Breast epithelium (tissue), 4 donors: ENCODE data around the gene LMO2. TPM values are rescaled to one million over a fixed set of nuclear protein-coding genes. Genes with fewer than 3 reads are reported as not detected.

Source experiments
- DNase-seq, 2 donors: peaks; one replicate each; pipeline ENCODE4 v3.0.0-alpha.2; 2019; ENCODE audit warnings: low spot score in 2 of 2
- H3K27ac ChIP-seq, 2 donors: fragments of 200-600 bp; sonication (generic) in 1 of 2; one replicate each; pipeline ENCODE4 v1.5.1; 2016 to 2019; ENCODE audit warnings: mild to moderate bottlenecking in 1 of 2
- H3K27me3 ChIP-seq, 2 donors: fragments of 200-600 bp; sonication (generic) in 1 of 2; one replicate each; pipeline versions ENCODE4 v1.5.1 to v1.6.0; 2017 to 2019; ENCODE audit warnings: control low read depth in 1 of 2, mild to moderate bottlenecking in 1 of 2
- H3K36me3 ChIP-seq: fragments of 200-600 bp; one replicate; pipeline ENCODE4 v1.5.1; 2019
- H3K4me1 ChIP-seq, 2 donors: fragments of 200-600 bp; sonication (generic); one replicate each; pipeline ENCODE4 v1.5.1; 2016 to 2019; ENCODE audit warnings: control low read depth in 1 of 2
- H3K4me3 ChIP-seq, 3 donors: fragments of 200-600 bp; sonication (generic); 1 replicate in 2 of 3; 2 replicates in 1 of 3; pipeline ENCODE4 v1.5.1; 2016 to 2019; ENCODE audit warnings: mild to moderate bottlenecking in 3 of 3, moderate library complexity in 2 of 3
- H3K9me3 ChIP-seq, 2 donors: fragments of 200-600 bp; sonication (generic) in 1 of 2; one replicate each; pipeline ENCODE4 v1.5.1; 2016 to 2019; ENCODE audit warnings: control low read depth in 1 of 2
- POLR2A ChIP-seq: fragments of 450-650 bp; IDR thresholded peaks from one replicate; pipeline ENCODE4 v1.6.1; 2016; ENCODE audit warnings: antibody characterized with exemption, mild to moderate bottlenecking, moderate library complexity
- POLR2AphosphoS5 ChIP-seq, 3 donors: sonication (generic); formaldehyde crosslinking; IDR thresholded peaks; one replicate each; pipeline ENCODE4 v1.6.1; 2017; ENCODE audit warnings: antibody characterized with exemption in 3 of 3
- intact Hi-C: fragments of 100-400 bp; cut with DNase I; formaldehyde crosslinking; loops from one replicate; pipeline ENCODE4 v1.15.1; 2023; ENCODE audit warnings: low total_unique reads
- total RNA-seq, 3 donors: library from RNA; depleted of rRNA; stranded (reverse); fragments of >200 nt; gene quantifications; one replicate each; pipeline ENCODE4 v1.1.0, GENCODE V29; 2016
- TF ChIP-seq, protein P1 (sequence below), 3 donors: fragments of 450-650 bp; IDR thresholded peaks; one replicate each; pipeline ENCODE4 v1.5.1; 2016 to 2017; ENCODE audit warnings: antibody characterized with exemption in 3 of 3, mild to moderate bottlenecking in 3 of 3, moderate library complexity in 3 of 3

Gene LMO2
- total RNA-seq, 3 donors from 2014 or later, result 19.5 to 21.9 (median 20.0) TPM

DNA sequence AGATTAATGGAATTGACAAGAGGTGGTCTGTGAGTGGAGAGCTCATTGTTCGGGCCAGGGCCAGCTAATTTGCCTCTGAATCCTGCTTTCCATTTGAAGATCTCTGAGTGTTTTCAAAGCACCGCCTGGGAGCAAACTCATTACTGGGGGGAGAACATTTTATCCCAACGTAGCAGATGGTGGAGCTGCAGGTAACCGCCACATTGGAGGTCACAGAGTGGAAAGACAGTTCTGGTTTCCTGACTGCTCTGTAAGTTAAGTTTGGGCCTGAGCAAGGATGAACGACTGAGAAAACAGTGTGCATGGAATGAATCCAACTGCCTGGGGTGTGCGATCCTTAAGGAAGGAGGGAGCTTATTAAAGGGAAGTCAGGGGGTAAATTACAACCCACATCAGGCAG lies 30.5 kb downstream of the LMO2 start:
- H3K27me3 ChIP-seq, result no peaks in the 10 kb centered on the region
- DNase-seq, result no peak
- intact Hi-C loops, result loop anchor here (5.0 kb wide), 1 partner anchor 1551 kb away; no protein-coding TSS in a partner anchor
- H3K4me1 ChIP-seq, result no peaks in the 10 kb centered on the region
- no peaks in the 10 kb centered on the region for H3K9me3 ChIP-seq
- no peak overlapping the region for H3K4me3 ChIP-seq
- H3K27ac ChIP-seq, result peak overlapping the region in 1 of 2 donors; percentile 20
- H3K36me3 ChIP-seq, result no peaks in the 10 kb centered on the region
- TF ChIP-seq, protein P1, sequence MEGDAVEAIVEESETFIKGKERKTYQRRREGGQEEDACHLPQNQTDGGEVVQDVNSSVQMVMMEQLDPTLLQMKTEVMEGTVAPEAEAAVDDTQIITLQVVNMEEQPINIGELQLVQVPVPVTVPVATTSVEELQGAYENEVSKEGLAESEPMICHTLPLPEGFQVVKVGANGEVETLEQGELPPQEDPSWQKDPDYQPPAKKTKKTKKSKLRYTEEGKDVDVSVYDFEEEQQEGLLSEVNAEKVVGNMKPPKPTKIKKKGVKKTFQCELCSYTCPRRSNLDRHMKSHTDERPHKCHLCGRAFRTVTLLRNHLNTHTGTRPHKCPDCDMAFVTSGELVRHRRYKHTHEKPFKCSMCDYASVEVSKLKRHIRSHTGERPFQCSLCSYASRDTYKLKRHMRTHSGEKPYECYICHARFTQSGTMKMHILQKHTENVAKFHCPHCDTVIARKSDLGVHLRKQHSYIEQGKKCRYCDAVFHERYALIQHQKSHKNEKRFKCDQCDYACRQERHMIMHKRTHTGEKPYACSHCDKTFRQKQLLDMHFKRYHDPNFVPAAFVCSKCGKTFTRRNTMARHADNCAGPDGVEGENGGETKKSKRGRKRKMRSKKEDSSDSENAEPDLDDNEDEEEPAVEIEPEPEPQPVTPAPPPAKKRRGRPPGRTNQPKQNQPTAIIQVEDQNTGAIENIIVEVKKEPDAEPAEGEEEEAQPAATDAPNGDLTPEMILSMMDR (IDR thresholded peaks at IDR 0.05), result no peak
- TF ChIP-seq POLR2A, result no peak
- TF ChIP-seq POLR2AphosphoS5 (IDR thresholded peaks at IDR 0.05), result no peak

GRCh38 chr11:33860926-33861325 lies 30.9 kb downstream of the LMO2 start:
- Histone ChIP-seq H3K9me3 (no peaks in the 10 kb centered on the region), H3K4me3 (no peak overlapping the region), H3K4me1 (no peaks in the 10 kb centered on the region), H3K27me3 (no peaks in the 10 kb centered on the region), H3K36me3 (no peaks in the 10 kb centered on the region), H3K27ac (no peak overlapping the region)
- TF ChIP-seq POLR2A (no peak), POLR2AphosphoS5 (IDR thresholded peaks at IDR 0.05) (no peak)
- TF ChIP-seq, protein P1 (IDR thresholded peaks at IDR 0.05), result no peak
- intact Hi-C loops, result loop anchor here (5.0 kb wide), 1 partner anchor 1551 kb away; no protein-coding TSS in a partner anchor
- DNase-seq, result no peak

GRCh38 chr11:33859306-33859705 lies 32.6 kb downstream of the LMO2 start:
- intact Hi-C loops, result loop anchor here (5.0 kb wide), 1 partner anchor 113 kb away; no protein-coding TSS in a partner anchor
- Histone ChIP-seq H3K9me3 (no peaks in the 10 kb centered on the region), H3K4me3 (no peak overlapping the region), H3K4me1 (no peaks in the 10 kb centered on the region), H3K36me3 (no peaks in the 10 kb centered on the region), H3K27me3 (no peaks in the 10 kb centered on the region), H3K27ac (no peak overlapping the region)
- DNase-seq, result no peak
- TF ChIP-seq, protein P1 (IDR thresholded peaks at IDR 0.05), result no peak
- TF ChIP-seq POLR2A, result no peak
- TF ChIP-seq POLR2AphosphoS5 (IDR thresholded peaks at IDR 0.05), result no peak

GRCh38 chr11:33857933-33858371 lies 33.9 kb downstream of the LMO2 start:
- Histone ChIP-seq H3K4me3 (no peak overlapping the region), H3K9me3 (no peaks in the 10 kb centered on the region), H3K27me3 (no peaks in the 10 kb centered on the region), H3K36me3 (no peaks in the 10 kb centered on the region), H3K4me1 (no peaks in the 10 kb centered on the region), H3K27ac (no peak overlapping the region)
- TF ChIP-seq POLR2A (no peak), POLR2AphosphoS5 (IDR thresholded peaks at IDR 0.05) (peak in 2 of 3 donors; percentile 25 to 28)
- TF ChIP-seq, protein P1 (IDR thresholded peaks at IDR 0.05), result peak; percentile 80 to 84 (median 82)
- DNase-seq, result peak; percentile 54 to 70
- intact Hi-C loops, result loop anchor here (5.0 kb wide), 1 partner anchor 114 kb away; no protein-coding TSS in a partner anchor

DNA sequence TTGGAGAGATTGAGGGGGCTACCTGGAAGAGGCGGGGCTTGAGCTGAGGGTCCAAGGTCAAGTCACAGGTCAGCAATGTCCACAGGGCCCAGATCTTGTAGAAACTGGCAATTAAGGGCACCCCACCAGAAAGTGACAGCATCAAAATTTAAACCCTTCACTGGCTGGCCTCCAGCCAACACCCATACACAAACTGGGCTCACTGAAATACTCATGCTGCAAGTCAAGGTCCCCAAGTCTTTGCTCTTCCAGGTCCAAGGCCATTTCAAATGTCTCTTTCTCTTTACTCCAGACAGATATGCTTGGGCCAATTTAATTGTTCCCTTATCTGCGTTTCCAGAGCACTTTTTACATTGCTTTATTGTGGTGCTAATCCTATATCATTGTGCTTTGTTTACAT lies 36.4 kb downstream of the LMO2 start:
- DNase-seq, result no peak
- intact Hi-C loops, result loop anchor here (5.0 kb wide), 1 partner anchor 117 kb away; no protein-coding TSS in a partner anchor
- no peaks in the 10 kb centered on the region for H3K27me3 ChIP-seq

More for the DNA sequence above, 36.4 kb downstream of the LMO2 start:
- no peak overlapping the region for H3K4me3 ChIP-seq
- TF ChIP-seq, protein P1 (IDR thresholded peaks at IDR 0.05), result no peak
- TF ChIP-seq POLR2AphosphoS5 (IDR thresholded peaks at IDR 0.05) (no peak), POLR2A (no peak)
- H3K36me3 ChIP-seq, result no peaks in the 10 kb centered on the region
- no peak overlapping the region for H3K27ac ChIP-seq
- no peaks in the 10 kb centered on the region for H3K9me3 ChIP-seq
- no peaks in the 10 kb centered on the region for H3K4me1 ChIP-seq
